Epithelial cell of prostate (primary cell): ENCODE measurements around the gene OAT.

Source experiments
- DNase-seq: peaks from one replicate; pipeline ENCODE4 v3.0.0-alpha.2; 2011; ENCODE audit warnings: low read depth, low spot score
- H3K27ac ChIP-seq: fragments of 450-650 bp; 2 replicates; pipeline ENCODE4 v1.5.1; 2017; ENCODE audit warnings: mild to moderate bottlenecking

Gene OAT

GRCh38 chr10:124409696-124410095, 9.0 kb downstream of the OAT start:
- no peak overlapping the region for H3K27ac ChIP-seq
- no peak for DNase-seq

GRCh38 chr10:124408357-124408756, 10.4 kb downstream of the OAT start:
- no peak overlapping the region for H3K27ac ChIP-seq
- DNase-seq: no peak

- no peak for DNase-seq
Observed at GRCh38 chr10:124407456-124407855, 11.3 kb downstream of the OAT start.

GRCh38 chr10:124403548-124403947, 15.2 kb downstream of the OAT start:
- no peak overlapping the region for H3K27ac ChIP-seq
- DNase-seq: no peak

More at GRCh38 chr10:124407456-124407855, 11.3 kb downstream of the OAT start:
- H3K27ac ChIP-seq: no peak overlapping the region

GRCh38 chr10:124402273-124402672, 16.4 kb downstream of the OAT start:
- no peak overlapping the region for H3K27ac ChIP-seq
- no peak for DNase-seq

GRCh38 chr10:124401633-124402032, 17.1 kb downstream of the OAT start:
- H3K27ac ChIP-seq: no peak overlapping the region
- DNase-seq: no peak

- no peak for DNase-seq
Observed at GRCh38 chr10:124394583-124394982, 24.1 kb downstream of the OAT start.

GRCh38 chr10:124392626-124393342, 25.9 kb downstream of the OAT start:
- no peak for DNase-seq
- H3K27ac ChIP-seq: no peak overlapping the region

More at GRCh38 chr10:124394583-124394982, 24.1 kb downstream of the OAT start:
- peak overlapping the region; percentile 56 for H3K27ac ChIP-seq

GRCh38 chr10:124390471-124391187, 28.1 kb downstream of the OAT start:
- DNase-seq: no peak
- H3K27ac ChIP-seq: no peak overlapping the region

- no peak overlapping the region for H3K27ac ChIP-seq
- no peak for DNase-seq
Observed at GRCh38 chr10:124389613-124390361, 28.9 kb downstream of the OAT start.

- no peak overlapping the region for H3K27ac ChIP-seq
- DNase-seq: no peak
Observed at GRCh38 chr10:124388823-124389612, 29.7 kb downstream of the OAT start.

GRCh38 chr10:124388476-124388822, 30.3 kb downstream of the OAT start:
- no peak overlapping the region for H3K27ac ChIP-seq
- no peak for DNase-seq

GRCh38 chr10:124387078-124387874, 31.4 kb downstream of the OAT start:
- DNase-seq: no peak
- H3K27ac ChIP-seq: no peak overlapping the region

- DNase-seq: no peak
Observed at GRCh38 chr10:124386186-124387077, 32.3 kb downstream of the OAT start.

GRCh38 chr10:124385627-124386185, 33.0 kb downstream of the OAT start:
- DNase-seq: no peak
- no peak overlapping the region for H3K27ac ChIP-seq

More at GRCh38 chr10:124386186-124387077, 32.3 kb downstream of the OAT start:
- no peak overlapping the region for H3K27ac ChIP-seq

- H3K27ac ChIP-seq: no peak overlapping the region
- DNase-seq: no peak
Observed at GRCh38 chr10:124384591-124385190, 34.0 kb downstream of the OAT start.

GRCh38 chr10:124384172-124384571, 34.6 kb downstream of the OAT start:
- H3K27ac ChIP-seq: no peak overlapping the region
- no peak for DNase-seq

- DNase-seq: no peak
- no peak overlapping the region for H3K27ac ChIP-seq
Observed at GRCh38 chr10:124383496-124383895, 35.2 kb downstream of the OAT start.
